Caco-2 (cell line): Measurements from ENCODE around the gene VSX2. TPM values are rescaled to one million over a fixed set of nuclear protein-coding genes. Genes with fewer than 3 reads are reported as not detected.

Experiments
- BruUV-seq: library from RNA; stranded (reverse); fragments of 400-500 nt; replicated peaks from 2 replicates; lab custom pipeline; 2021; lab: Mats Ljungman, UMichigan
- CTCF ChIA-PET: fragments of 300-600 bp; sonication (Branson Sonifier 250); formaldehyde crosslinking; loops from one replicate; lab custom pipeline; 2022; ENCODE audit warnings: antibody characterized with exemption; lab: Charles Lee
- POLR2A ChIA-PET: fragments of 300-600 bp; sonication (Branson Sonifier 250); formaldehyde crosslinking; loops from one replicate; lab custom pipeline; 2022; ENCODE audit warnings: antibody characterized with exemption; lab: Charles Lee
- DNase-seq, 2 experiments: peaks; one replicate each; pipeline versions ENCODE4 v3.0.0 to v3.0.0-alpha.2; 2020 to 2022
- H3K27me3 ChIP-seq: replicated peaks from 2 replicates; pipeline ENCODE4 v1.6.0; 2011; ENCODE audit warnings: low read length; ENCODE audit not compliant: control insufficient read depth, insufficient read depth
- H3K36me3 ChIP-seq: 2 replicates; pipeline ENCODE4 v1.5.1; 2011; ENCODE audit warnings: low read length; ENCODE audit not compliant: control insufficient read depth, insufficient read depth
- H3K4me1 ChIP-seq: fragments of 250-450 bp; sonication (Bioruptor Pico); 2 replicates; pipeline ENCODE4 v1.5.1; 2020; ENCODE audit warnings: mild to moderate bottlenecking
- H3K4me3 ChIP-seq: 2 replicates; pipeline ENCODE4 v1.5.1; 2011; ENCODE audit warnings: low read depth, mild to moderate bottlenecking, control low read depth, low read length
- H3K9me3 ChIP-seq: fragments of 250-450 bp; sonication (Bioruptor Pico); 2 replicates; pipeline ENCODE4 v1.5.1; 2020; ENCODE audit warnings: mild to moderate bottlenecking, moderate library complexity
- H3K27ac Mint-ChIP-seq: one replicate; pipeline ENCODE4 v1.8.0; 2022; ENCODE audit warnings: mixed read lengths; ENCODE audit not compliant: unreplicated experiment
- H3K27me3 Mint-ChIP-seq: one replicate; pipeline ENCODE4 v1.8.0; 2022; ENCODE audit warnings: mixed read lengths; ENCODE audit not compliant: insufficient read depth, unreplicated experiment
- H3K36me3 Mint-ChIP-seq: one replicate; pipeline ENCODE4 v1.8.0; 2022; ENCODE audit warnings: mild to moderate bottlenecking, mixed read lengths; ENCODE audit not compliant: insufficient read depth, unreplicated experiment
- H3K4me1 Mint-ChIP-seq: one replicate; pipeline ENCODE4 v1.8.0; 2022; ENCODE audit warnings: low read depth, mixed read lengths; ENCODE audit not compliant: unreplicated experiment
- H3K4me3 Mint-ChIP-seq: one replicate; pipeline ENCODE4 v1.8.0; 2022; ENCODE audit warnings: mild to moderate bottlenecking, moderate library complexity, mixed read lengths; ENCODE audit not compliant: unreplicated experiment
- H3K9me3 Mint-ChIP-seq: one replicate; pipeline ENCODE4 v1.8.0; 2022; ENCODE audit warnings: mixed read lengths; ENCODE audit not compliant: unreplicated experiment
- CTCF ChIP-seq, 2 experiments: fragments of 200-600 bp in 1 of 2; IDR thresholded peaks; 1 replicate in 1 of 2; 2 replicates in 1 of 2; pipeline versions ENCODE4 v1.5.1 to v1.8.0; 2011 to 2022; ENCODE audit warnings: antibody characterized with exemption in 1 of 2, control low read depth in 1 of 2, inconsistent platforms in 1 of 2, low read depth in 1 of 2, low read length in 1 of 2, mild to moderate bottlenecking in 1 of 2, moderate library complexity in 1 of 2; ENCODE audit not compliant: insufficient read depth in 1 of 2, severe bottlenecking in 1 of 2, unreplicated experiment in 1 of 2
- intact Hi-C: fragments of 100-400 bp; cut with micrococcal nuclease; formaldehyde crosslinking; loops from one replicate; pipeline ENCODE4 v1.10.0; 2022; ENCODE audit not compliant: unreplicated experiment
- total RNA-seq: library from RNA; stranded (reverse); gene quantifications from 2 replicates; pipeline ENCODE4 v1.2.3, GENCODE V29; 2022

The VSX2 gene
- total RNA-seq, 1 experiment from 2014 or later: not detected

- ChIA-PET POLR2A (no interaction called here), CTCF (no interaction called here)
- TF ChIP-seq CTCF (IDR thresholded peaks at IDR 0.05; ENCODE audit: insufficient read depth in 1 of 2, low read depth in 1 of 2, low read length in 1 of 2, severe bottlenecking in 1 of 2, unreplicated experiment in 1 of 2): no peak
- no peaks in the 10 kb centered on the region for H3K9me3 Mint-ChIP-seq
- no peak overlapping the region for H3K4me3 Mint-ChIP-seq
- no peaks in the 10 kb centered on the region for H3K9me3 ChIP-seq
- no peaks in the 10 kb centered on the region for H3K4me1 ChIP-seq
- DNase-seq: no peak
- no peak overlapping the region for H3K27ac Mint-ChIP-seq
- peaks cover 34% of the 10 kb centered on the region for H3K27me3 Mint-ChIP-seq
- no peak overlapping the region for H3K4me3 ChIP-seq
- H3K36me3 ChIP-seq: no peaks in the 10 kb centered on the region
- no TSS peak for BruUV-seq
- H3K27me3 ChIP-seq: no peaks in the 10 kb centered on the region; the same call in 1 of the 2 replicates
- no peaks in the 10 kb centered on the region for H3K36me3 Mint-ChIP-seq
- no peaks in the 10 kb centered on the region for H3K4me1 Mint-ChIP-seq
- intact Hi-C loops: no loop called here
These were observed 3.0 kb downstream of the VSX2 start for GRCh38 chr14:74242021-74242779.

GRCh38 chr14:74242780-74243042, 3.5 kb downstream of the VSX2 start:
- no peak overlapping the region for H3K27ac Mint-ChIP-seq
- ChIA-PET CTCF (no interaction called here), POLR2A (no interaction called here)
- H3K36me3 Mint-ChIP-seq: no peaks in the 10 kb centered on the region
- H3K4me1 Mint-ChIP-seq: no peaks in the 10 kb centered on the region
- intact Hi-C loops: no loop called here
- BruUV-seq: no TSS peak
- Histone ChIP-seq H3K4me1 (no peaks in the 10 kb centered on the region), H3K36me3 (no peaks in the 10 kb centered on the region), H3K4me3 (no peak overlapping the region), H3K27me3 (no peaks in the 10 kb centered on the region; the same call in 1 of the 2 replicates), H3K9me3 (no peaks in the 10 kb centered on the region)
- DNase-seq: no peak
- H3K9me3 Mint-ChIP-seq: no peaks in the 10 kb centered on the region
- peaks cover 31% of the 10 kb centered on the region for H3K27me3 Mint-ChIP-seq
- no peak for TF ChIP-seq CTCF (IDR thresholded peaks at IDR 0.05; ENCODE audit: insufficient read depth in 1 of 2, low read depth in 1 of 2, low read length in 1 of 2, severe bottlenecking in 1 of 2, unreplicated experiment in 1 of 2)
- no peak overlapping the region for H3K4me3 Mint-ChIP-seq

GRCh38 chr14:74243051-74243450, 3.8 kb downstream of the VSX2 start:
- Histone ChIP-seq H3K36me3 (no peaks in the 10 kb centered on the region), H3K4me3 (no peak overlapping the region), H3K4me1 (no peaks in the 10 kb centered on the region), H3K9me3 (no peaks in the 10 kb centered on the region), H3K27me3 (no peaks in the 10 kb centered on the region; the same call in 1 of the 2 replicates)
- TF ChIP-seq CTCF (IDR thresholded peaks at IDR 0.05; ENCODE audit: insufficient read depth in 1 of 2, low read depth in 1 of 2, low read length in 1 of 2, severe bottlenecking in 1 of 2, unreplicated experiment in 1 of 2): no peak
- POLR2A ChIA-PET: no interaction called here
- no peaks in the 10 kb centered on the region for H3K4me1 Mint-ChIP-seq
- no peaks in the 10 kb centered on the region for H3K9me3 Mint-ChIP-seq
- no peak overlapping the region for H3K27ac Mint-ChIP-seq
- intact Hi-C loops: no loop called here
- H3K4me3 Mint-ChIP-seq: no peak overlapping the region
- no peaks in the 10 kb centered on the region for H3K36me3 Mint-ChIP-seq
- H3K27me3 Mint-ChIP-seq: peaks cover 31% of the 10 kb centered on the region
- CTCF ChIA-PET: no interaction called here
- no peak for DNase-seq
- no TSS peak for BruUV-seq
